H1 (cell line): Measurements from ENCODE around the gene OTX2. TPM values are rescaled to one million over a fixed set of nuclear protein-coding genes. Genes with fewer than 3 reads are reported as not detected.

ENCODE experiments used
- CTCF ChIA-PET: fragments of 300-600 bp; sonication (Branson Sonifier 250); formaldehyde crosslinking; loops from one replicate; lab custom pipeline; 2021; ENCODE audit not compliant: partially characterized antibody; lab: Charles Lee
- POLR2A ChIA-PET: fragments of 300-600 bp; sonication (Branson Sonifier 250); formaldehyde crosslinking; loops from one replicate; lab custom pipeline; 2021; ENCODE audit warnings: inconsistent platforms; ENCODE audit not compliant: partially characterized antibody; lab: Charles Lee
- DNase-seq, 2 experiments: peaks; one replicate each; pipeline versions ENCODE4 v3.0.0 to v3.0.0-alpha.2; 2010 to 2022; ENCODE audit warnings: low spot score in 2 of 2, low read depth in 1 of 2, mixed read lengths in 1 of 2
- FAIRE-seq: peaks from 2 replicates; lab custom pipeline; 2011; peaks lifted over from hg19 to GRCh38; lab: Jason Lieb, UNC
- H2AFZ ChIP-seq: 2 replicates; pipeline ENCODE4 v1.8.1; 2012; ENCODE audit warnings: low read length, inconsistent platforms
- H2AK5ac ChIP-seq: 2 replicates; pipeline ENCODE4 v1.6.1; 2013; ENCODE audit warnings: low read depth, low read length
- H2BK120ac ChIP-seq: replicated peaks from 2 replicates; pipeline ENCODE3; 2013; ENCODE audit warnings: low read depth, low read length, inconsistent platforms
- H2BK12ac ChIP-seq: 2 replicates; pipeline ENCODE4 v1.6.1; 2013; ENCODE audit warnings: low read depth, low read length
- H2BK15ac ChIP-seq: 2 replicates; pipeline ENCODE4 v1.6.1; 2013; ENCODE audit warnings: low read length
- H2BK20ac ChIP-seq: 2 replicates; pipeline ENCODE4 v1.6.1; 2013; ENCODE audit warnings: low read length
- H2BK5ac ChIP-seq: 2 replicates; pipeline ENCODE4 v1.6.1; 2013; ENCODE audit warnings: low read depth, low read length
- H3K14ac ChIP-seq: 2 replicates; pipeline ENCODE4 v1.6.1; 2013; ENCODE audit warnings: inconsistent platforms; ENCODE audit not compliant: insufficient read length
- H3K18ac ChIP-seq: 2 replicates; pipeline ENCODE4 v1.6.1; 2013; ENCODE audit warnings: low read length; ENCODE audit errors: extremely low read depth
- H3K23ac ChIP-seq: 2 replicates; pipeline ENCODE4 v1.6.1; 2013; ENCODE audit warnings: inconsistent platforms; ENCODE audit not compliant: insufficient read length
- H3K23me2 ChIP-seq: 2 replicates; pipeline ENCODE4 v1.6.1; 2013; ENCODE audit warnings: low read depth, low read length
- H3K27ac ChIP-seq: 2 replicates; pipeline ENCODE4 v1.6.1; 2011; ENCODE audit warnings: low read depth, low read length, inconsistent platforms
- H3K27me3 ChIP-seq, 4 experiments: replicated peaks in 1 of 4; 1 replicate in 1 of 4; 2 replicates in 3 of 4; pipeline versions ENCODE4 v1.6.1 to v1.8.1; 2011 to 2013; ENCODE audit warnings: low read length in 3 of 4, mild to moderate bottlenecking in 3 of 4, inconsistent platforms in 2 of 4, mixed read lengths in 2 of 4, moderate library complexity in 1 of 4; ENCODE audit not compliant: control insufficient read depth in 3 of 4, insufficient read depth in 3 of 4; ENCODE audit errors: extremely low read depth in 1 of 4
- H3K36me3 ChIP-seq, 4 experiments: 2 replicates each; pipeline versions ENCODE4 v1.6.1 to v1.8.1; 2011 to 2013; ENCODE audit warnings: mild to moderate bottlenecking in 4 of 4, low read length in 3 of 4, moderate library complexity in 2 of 4, control low read depth in 1 of 4, inconsistent platforms in 1 of 4; ENCODE audit not compliant: insufficient read depth in 4 of 4, control insufficient read depth in 2 of 4
- H3K4ac ChIP-seq: replicated peaks from 2 replicates; pipeline ENCODE3; 2013; ENCODE audit warnings: low read length, low read depth, mixed read lengths, inconsistent platforms; ENCODE audit not compliant: insufficient read length
- H3K4me1 ChIP-seq, 4 experiments: replicated peaks in 1 of 4; 1 replicate in 1 of 4; 2 replicates in 3 of 4; pipeline versions ENCODE4 v1.6.1 to v1.8.1; 2011 to 2013; ENCODE audit warnings: low read length in 3 of 4, inconsistent platforms in 2 of 4, mixed read lengths in 1 of 4; ENCODE audit not compliant: insufficient read depth in 4 of 4, control insufficient read depth in 3 of 4
- H3K4me2 ChIP-seq, 2 experiments: 2 replicates each; pipeline versions ENCODE4 v1.6.1 to v1.8.1; 2011 to 2013; ENCODE audit warnings: low read depth in 2 of 2, low read length in 2 of 2, control low read depth in 1 of 2, inconsistent platforms in 1 of 2, mild to moderate bottlenecking in 1 of 2; ENCODE audit not compliant: insufficient read depth in 1 of 2
- H3K4me3 ChIP-seq, 4 experiments: fragments of 200-600, 300-600 bp in 1 of 4; sonication (generic), shearing (Covaris generic), sonication (Bioruptor Twin) in 1 of 4; 2 replicates each; pipeline versions ENCODE4 v1.5.1 to v1.8.1; 2011 to 2016; ENCODE audit warnings: low read length in 4 of 4, low read depth in 3 of 4, control low read depth in 2 of 4, inconsistent platforms in 2 of 4, mild to moderate bottlenecking in 2 of 4, mixed read lengths in 1 of 4, moderate library complexity in 1 of 4; ENCODE audit not compliant: insufficient read depth in 2 of 4; ENCODE audit errors: extremely low read depth in 1 of 4
- H3K56ac ChIP-seq: replicated peaks from 2 replicates; pipeline ENCODE3; 2013; ENCODE audit warnings: low read depth, mild to moderate bottlenecking, mixed read lengths, low read length, inconsistent platforms; ENCODE audit not compliant: insufficient read length
- H3K79me1 ChIP-seq: 2 replicates; pipeline ENCODE4 v1.6.1; 2013; ENCODE audit warnings: low read depth, low read length, control low read depth
- H3K79me2 ChIP-seq, 2 experiments: 2 replicates each; pipeline versions ENCODE4 v1.6.1 to v1.8.1; 2012 to 2013; ENCODE audit warnings: low read length in 2 of 2, mild to moderate bottlenecking in 2 of 2, inconsistent platforms in 1 of 2; ENCODE audit not compliant: insufficient read depth in 2 of 2, control insufficient read depth in 1 of 2
- H3K9ac ChIP-seq, 4 experiments: replicated peaks in 1 of 4; 1 replicate in 1 of 4; 2 replicates in 3 of 4; pipeline versions ENCODE4 v1.6.1 to v1.8.1; 2011 to 2013; ENCODE audit warnings: low read depth in 3 of 4, low read length in 3 of 4, control low read depth in 2 of 4, mild to moderate bottlenecking in 2 of 4, moderate library complexity in 2 of 4, inconsistent platforms in 1 of 4; ENCODE audit errors: extremely low read depth in 1 of 4
- H3K9me3 ChIP-seq, 2 experiments: 2 replicates each; pipeline versions ENCODE4 v1.6.1 to v1.8.1; 2012 to 2013; ENCODE audit warnings: mild to moderate bottlenecking in 2 of 2, moderate library complexity in 2 of 2, control low read depth in 1 of 2, inconsistent platforms in 1 of 2, low read depth in 1 of 2, low read length in 1 of 2, mixed read lengths in 1 of 2; ENCODE audit not compliant: insufficient read depth in 2 of 2
- H4K20me1 ChIP-seq, 2 experiments: replicated peaks in 1 of 2; 2 replicates each; pipeline versions ENCODE3 to v1.8.1; 2011 to 2013; ENCODE audit warnings: inconsistent platforms in 2 of 2, low read length in 2 of 2, mild to moderate bottlenecking in 1 of 2; ENCODE audit not compliant: insufficient read depth in 2 of 2, control insufficient read depth in 1 of 2
- H4K5ac ChIP-seq: 2 replicates; pipeline ENCODE4 v1.6.1; 2013; ENCODE audit warnings: low read length, low read depth, mixed read lengths, inconsistent platforms; ENCODE audit not compliant: insufficient read length
- H4K8ac ChIP-seq: 2 replicates; pipeline ENCODE4 v1.8.0; 2013; ENCODE audit warnings: mild to moderate bottlenecking, moderate library complexity, low read length, inconsistent platforms; ENCODE audit not compliant: insufficient read depth; ENCODE audit errors: extremely low read depth
- H4K91ac ChIP-seq: replicated peaks from 2 replicates; pipeline ENCODE3; 2013; ENCODE audit warnings: low read length, mixed read lengths, inconsistent platforms; ENCODE audit not compliant: insufficient read length
- ASH2L ChIP-seq: fragments of 200-600, 300-600 bp; sonication (generic); IDR thresholded peaks from one replicate; pipeline ENCODE4 v1.7.1; 2017; ENCODE audit warnings: low read length
- CEBPB ChIP-seq: IDR thresholded peaks from 2 replicates; pipeline ENCODE4 v1.6.1; 2012; ENCODE audit warnings: low read depth, low read length
- CREB1 ChIP-seq: IDR thresholded peaks from 2 replicates; pipeline ENCODE4 v1.6.1; 2012; ENCODE audit warnings: inconsistent platforms
- GABPA ChIP-seq: IDR thresholded peaks from 2 replicates; pipeline ENCODE4 v1.6.1; 2011; ENCODE audit warnings: mild to moderate bottlenecking, low read length, moderate library complexity, borderline replicate concordance; ENCODE audit not compliant: insufficient read depth
- HDAC6 ChIP-seq: IDR thresholded peaks from one replicate; pipeline ENCODE4 v1.7.1; 2012; ENCODE audit warnings: low read depth, mild to moderate bottlenecking, inconsistent platforms, low read length, moderate library complexity
- KDM5A ChIP-seq: fragments of 200-600 bp; IDR thresholded peaks from 2 replicates; pipeline ENCODE4 v1.7.1; 2012; ENCODE audit warnings: mild to moderate bottlenecking, low read length, inconsistent platforms, mixed read lengths
- RFX5 ChIP-seq: IDR thresholded peaks from 2 replicates; pipeline ENCODE4 v1.6.1; 2011; ENCODE audit warnings: low read depth, low read length, improper control_type of control experiment, borderline replicate concordance
- TAF7 ChIP-seq: optimal IDR thresholded peaks from 2 replicates; pipeline ENCODE3; 2011; ENCODE audit warnings: low read depth, mild to moderate bottlenecking, inconsistent platforms, low read length, moderate library complexity, borderline replicate concordance
- TBP ChIP-seq: IDR thresholded peaks from 2 replicates; pipeline ENCODE4 v1.6.1; 2011; ENCODE audit warnings: low read depth, low read length, improper control_type of control experiment
- YY1 ChIP-seq: IDR thresholded peaks from 2 replicates; pipeline ENCODE4 v1.6.1; 2011; ENCODE audit warnings: low read depth, mild to moderate bottlenecking, low read length
- whole genome bisulfite sequencing, 2 experiments: shearing (Covaris generic) in 1 of 2; methylation state at CpG; one replicate each; pipeline versions ENCODE4 v1.1.6 to v1.1.7; 2013 to 2015; ENCODE audit warnings: low lambda C conversion rate in 2 of 2, mixed read lengths in 2 of 2, inconsistent platforms in 1 of 2, low coverage in 1 of 2, missing lambda C conversion rate in 1 of 2; ENCODE audit not compliant: insufficient replicate concordance in 2 of 2, insufficient coverage in 1 of 2, insufficient read length in 1 of 2; ENCODE audit errors: extremely low coverage in 1 of 2, missing lambda C conversion rate in 1 of 2; 5-methylcytosine and 5-hydroxymethylcytosine counted together
- polyA plus RNA-seq, 7 experiments: library from polyadenylated mRNA; depleted of rRNA in 3 of 7; stranded (reverse) in 5 of 7; unstranded in 2 of 7; fragments of >200 nt in 5 of 7; fragments of 200-250 nt in 2 of 7; gene quantifications; 1 replicate in 5 of 7; 2 replicates in 1 of 7; 4 replicates in 1 of 7; pipeline versions ENCODE4 v1.2.1 to v1.2.3, GENCODE V29; 2011 to 2013; ENCODE audit warnings: missing spikeins in 2 of 7, mixed read lengths in 2 of 7
- total RNA-seq: library from RNA; stranded (reverse); fragmentation: NEBNext Ultra II Directional; extraction: Animal tissue kit (Norgen Biotek cat#: 25700); gene quantifications from 2 replicates; pipeline ENCODE4 v1.2.1, GENCODE V29; 2021
- TF ChIP-seq, protein P1 (sequence below): IDR thresholded peaks from 2 replicates; pipeline ENCODE4 v1.6.1; 2011; ENCODE audit warnings: low read length, improper control_type of control experiment
- TF ChIP-seq, protein P2 (sequence below): IDR thresholded peaks from 2 replicates; pipeline ENCODE4 v1.6.1; 2012; ENCODE audit warnings: inconsistent platforms

The OTX2 gene
- total and polyA plus RNA-seq, 2 of the 8 experiments (the other 6 are each of a cell fraction or from before 2014, with no cell fraction given), result 33.9 to 155 TPM

DNA sequence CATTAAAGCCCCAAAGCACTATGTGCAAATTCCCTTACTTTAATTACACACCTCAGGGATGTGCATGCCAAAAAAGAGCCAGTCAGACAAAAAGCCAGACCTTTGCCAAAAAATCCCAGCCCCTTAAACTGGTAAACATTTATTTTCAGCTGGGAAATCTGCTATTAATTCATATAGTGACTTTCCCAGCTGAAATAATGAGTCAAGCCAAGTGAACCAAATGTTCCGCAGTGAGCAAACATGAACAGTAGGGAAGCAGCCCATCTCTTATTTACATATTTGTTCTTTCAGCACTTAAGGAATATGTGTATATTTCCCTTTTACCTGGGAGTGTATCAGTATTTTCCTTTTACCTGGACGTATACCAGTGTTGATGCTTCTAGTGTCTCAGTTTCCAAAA lies 44.0 kb upstream of the OTX2 start:
- H3K4me2 ChIP-seq, result no peak overlapping the region
- H3K9ac ChIP-seq, result no peak overlapping the region
- H4K5ac ChIP-seq, result no peak overlapping the region
- no peak overlapping the region for H2AK5ac ChIP-seq
- no peaks in the 10 kb centered on the region for H3K79me2 ChIP-seq
- no peak overlapping the region for H2BK120ac ChIP-seq
- H3K36me3 ChIP-seq, result no peaks in the 10 kb centered on the region
- WGBS, 2 experiments, result 57% methylated on average over 2 of the region's 2 CpGs; no CpG with 5 or more reads in 1 of the 2 experiments
- H4K20me1 ChIP-seq, result no peaks in the 10 kb centered on the region
- H3K4ac ChIP-seq, result no peak overlapping the region
- no peak overlapping the region for H2BK5ac ChIP-seq
- no peak overlapping the region for H2BK12ac ChIP-seq
- H3K79me1 ChIP-seq, result no peaks in the 10 kb centered on the region
- FAIRE-seq, result no peak
- DNase-seq, result no peak
- no peak overlapping the region for H3K4me3 ChIP-seq
- no peak overlapping the region for H3K56ac ChIP-seq
- POLR2A ChIA-PET, result no interaction called here
- H4K91ac ChIP-seq, result no peak overlapping the region
- H3K23ac ChIP-seq, result no peak overlapping the region
- TF ChIP-seq TBP (no peak), RFX5 (no peak), YY1 (no peak), GABPA (no peak), HDAC6 (no peak), CEBPB (no peak), ASH2L (no peak), KDM5A (no peak), CREB1 (no peak), TAF7 (no peak)
- TF ChIP-seq, protein P1, sequence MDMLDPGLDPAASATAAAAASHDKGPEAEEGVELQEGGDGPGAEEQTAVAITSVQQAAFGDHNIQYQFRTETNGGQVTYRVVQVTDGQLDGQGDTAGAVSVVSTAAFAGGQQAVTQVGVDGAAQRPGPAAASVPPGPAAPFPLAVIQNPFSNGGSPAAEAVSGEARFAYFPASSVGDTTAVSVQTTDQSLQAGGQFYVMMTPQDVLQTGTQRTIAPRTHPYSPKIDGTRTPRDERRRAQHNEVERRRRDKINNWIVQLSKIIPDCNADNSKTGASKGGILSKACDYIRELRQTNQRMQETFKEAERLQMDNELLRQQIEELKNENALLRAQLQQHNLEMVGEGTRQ, result no peak
- TF ChIP-seq, protein P2, sequence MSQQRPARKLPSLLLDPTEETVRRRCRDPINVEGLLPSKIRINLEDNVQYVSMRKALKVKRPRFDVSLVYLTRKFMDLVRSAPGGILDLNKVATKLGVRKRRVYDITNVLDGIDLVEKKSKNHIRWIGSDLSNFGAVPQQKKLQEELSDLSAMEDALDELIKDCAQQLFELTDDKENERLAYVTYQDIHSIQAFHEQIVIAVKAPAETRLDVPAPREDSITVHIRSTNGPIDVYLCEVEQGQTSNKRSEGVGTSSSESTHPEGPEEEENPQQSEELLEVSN, result no peak
- H3K27me3 ChIP-seq, result peaks cover 0 to 13% (median 11%) of the 10 kb centered on the region in 4 experiments; a peak in 6 of 7 replicates
- CTCF ChIA-PET, result interaction anchor here (0.6 to 1.1 kb wide), 3 partner anchors 197 to 417 kb away, joined by 3 read pairs; no protein-coding TSS in a partner anchor
- H3K4me1 ChIP-seq, result peaks cover 0 to 21% (median 19%) of the 10 kb centered on the region in 4 experiments; a peak in 5 of 7 replicates
- H3K27ac ChIP-seq, result no peak overlapping the region
- H2BK20ac ChIP-seq, result no peak overlapping the region
- no peaks in the 10 kb centered on the region for H3K23me2 ChIP-seq
- H4K8ac ChIP-seq, result no peak overlapping the region
- no peaks in the 10 kb centered on the region for H3K9me3 ChIP-seq
- no peak overlapping the region for H3K18ac ChIP-seq
- H2AFZ ChIP-seq, result no peak overlapping the region
- H2BK15ac ChIP-seq, result no peak overlapping the region
- no peak overlapping the region for H3K14ac ChIP-seq
